Loucy (cell line): ENCODE measurements around the gene TLE2.

ENCODE experiments used
- EZH2phosphoT487 ChIP-seq: fragments of 200-600 bp; IDR thresholded peaks from 2 replicates; pipeline ENCODE4 v1.6.1; 2018; ENCODE audit warnings: antibody characterized with exemption, mild to moderate bottlenecking, moderate library complexity, borderline replicate concordance
- TF ChIP-seq, protein P1 (sequence below): fragments of 200-600 bp; sonication (generic); conservative IDR thresholded peaks from 2 replicates; pipeline ENCODE4 v1.5.1; 2014; ENCODE audit warnings: mild to moderate bottlenecking, antibody characterized with exemption, low read length

DNA sequence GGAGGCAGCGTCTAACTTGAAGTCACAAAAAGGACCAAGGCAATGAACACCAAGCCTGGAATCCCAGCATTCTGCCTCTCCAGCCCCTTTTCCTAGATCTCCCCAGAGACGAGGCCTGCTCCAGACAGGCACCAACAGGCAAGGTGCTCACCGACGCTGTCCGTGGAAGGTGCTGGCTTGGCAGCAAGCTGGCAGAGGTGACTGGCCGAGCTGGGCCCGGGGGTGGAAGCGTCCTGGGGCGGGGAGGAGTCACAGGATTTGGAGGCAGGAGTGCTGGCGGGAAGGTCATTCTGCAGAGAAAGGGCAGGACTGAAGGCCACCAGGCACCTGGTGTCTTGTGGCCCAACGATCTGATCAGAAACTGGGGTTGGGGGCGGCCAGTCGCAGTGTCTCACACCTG lies 18.2 kb downstream of the TLE2 start:
- TF ChIP-seq, protein P1, sequence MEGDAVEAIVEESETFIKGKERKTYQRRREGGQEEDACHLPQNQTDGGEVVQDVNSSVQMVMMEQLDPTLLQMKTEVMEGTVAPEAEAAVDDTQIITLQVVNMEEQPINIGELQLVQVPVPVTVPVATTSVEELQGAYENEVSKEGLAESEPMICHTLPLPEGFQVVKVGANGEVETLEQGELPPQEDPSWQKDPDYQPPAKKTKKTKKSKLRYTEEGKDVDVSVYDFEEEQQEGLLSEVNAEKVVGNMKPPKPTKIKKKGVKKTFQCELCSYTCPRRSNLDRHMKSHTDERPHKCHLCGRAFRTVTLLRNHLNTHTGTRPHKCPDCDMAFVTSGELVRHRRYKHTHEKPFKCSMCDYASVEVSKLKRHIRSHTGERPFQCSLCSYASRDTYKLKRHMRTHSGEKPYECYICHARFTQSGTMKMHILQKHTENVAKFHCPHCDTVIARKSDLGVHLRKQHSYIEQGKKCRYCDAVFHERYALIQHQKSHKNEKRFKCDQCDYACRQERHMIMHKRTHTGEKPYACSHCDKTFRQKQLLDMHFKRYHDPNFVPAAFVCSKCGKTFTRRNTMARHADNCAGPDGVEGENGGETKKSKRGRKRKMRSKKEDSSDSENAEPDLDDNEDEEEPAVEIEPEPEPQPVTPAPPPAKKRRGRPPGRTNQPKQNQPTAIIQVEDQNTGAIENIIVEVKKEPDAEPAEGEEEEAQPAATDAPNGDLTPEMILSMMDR = no peak
- no peak for TF ChIP-seq EZH2phosphoT487
